Subcutaneous adipose tissue (tissue), 4 donors: Measurements from ENCODE around the gene LEMD2. TPM values are rescaled to one million over a fixed set of nuclear protein-coding genes. Genes with fewer than 3 reads are reported as not detected.

Experiments used
- CTCF ChIP-seq: fragments of 450-650 bp; IDR thresholded peaks from one replicate; pipeline ENCODE4 v1.5.1; 2016; ENCODE audit warnings: low read depth, mild to moderate bottlenecking, control low read depth, antibody characterized with exemption, moderate library complexity
- total RNA-seq, 4 donors: library from RNA; depleted of rRNA; stranded (reverse); fragments of >200 nt; gene quantifications; one replicate each; pipeline ENCODE4 v1.1.0, GENCODE V29; 2016

LEMD2 gene
- 10 to 100 TPM; 24.3 to 61.6 (median 40.0) TPM for total RNA-seq

GRCh38 chr6:33788694-33789549 lies at the start of gene LEMD2:
LEMD2 (minus strand) TSS chr6:33789130; CDS start chr6:33789116, 14 bp downstream.
- TF ChIP-seq CTCF, result no peak

GRCh38 chr6:33837971-33838665 lies 49.2 kb upstream of the LEMD2 start:
- no peak for TF ChIP-seq CTCF

GRCh38 chr6:33836806-33837469 lies 48.0 kb upstream of the LEMD2 start:
- no peak for TF ChIP-seq CTCF

GRCh38 chr6:33834401-33835392 lies 45.8 kb upstream of the LEMD2 start:
- TF ChIP-seq CTCF, result no peak

GRCh38 chr6:33833599-33833998 lies 44.7 kb upstream of the LEMD2 start:
- no peak for TF ChIP-seq CTCF

GRCh38 chr6:33830635-33831240 lies 41.8 kb upstream of the LEMD2 start:
- no peak for TF ChIP-seq CTCF
